ENCODE measurements around the gene SSH3. TPM values are rescaled to one million over a fixed set of nuclear protein-coding genes. Genes with fewer than 3 reads are reported as not detected.
A peak's percentile ranks its signal among the peaks of the same experiment; 100 is the strongest.

SSH3 gene
- total and polyA plus RNA-seq, 2 donors (not counting 1 experiment from before 2014, with no cell fraction given): 6.9 to 15.7 TPM

DNA sequence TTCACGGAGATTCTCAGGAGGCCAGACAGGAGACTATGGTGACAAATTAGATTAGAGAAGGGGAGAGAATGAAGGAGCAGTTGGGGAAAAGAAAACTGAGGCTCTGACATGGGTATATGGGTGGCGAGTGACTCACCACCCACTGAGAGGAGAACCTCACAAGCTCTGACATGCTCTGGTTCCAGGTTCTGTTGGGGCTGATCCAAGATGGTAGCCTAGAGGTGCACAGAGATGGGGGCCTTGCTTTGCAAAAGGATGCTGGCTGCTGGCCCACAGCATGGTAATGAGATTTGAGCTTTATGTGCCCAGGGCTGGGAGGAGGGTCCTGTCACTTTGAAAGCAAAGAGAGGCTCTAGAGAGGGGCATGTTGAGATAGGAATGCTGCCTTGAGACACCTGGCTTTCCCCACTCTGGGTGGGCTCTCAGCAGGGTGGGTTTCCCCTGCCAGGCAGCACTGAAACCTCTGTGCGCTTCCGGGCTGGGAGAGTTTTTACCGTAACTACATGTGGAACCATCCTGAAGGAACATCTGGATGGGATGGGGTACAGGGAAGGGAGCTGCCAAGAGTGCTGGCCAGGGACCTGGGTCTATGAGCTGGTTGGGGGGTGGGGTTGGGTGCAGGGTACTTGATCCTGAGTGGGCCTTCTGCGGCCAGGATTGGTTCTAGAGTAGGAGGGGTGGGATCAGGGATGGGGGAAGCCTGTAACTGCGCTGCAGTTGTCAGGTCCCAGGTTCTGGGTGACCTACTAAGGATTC lies 38.3 kb upstream of the SSH3 start:
- H3K27ac ChIP-seq (ENCODE audit: insufficient read depth, low read length): no peak overlapping the region
- peaks cover 29% of the 10 kb centered on the region for H3K4me1 ChIP-seq (ENCODE audit: control insufficient read depth, extremely low read depth, insufficient read depth, low read length)
- H3K4me2 ChIP-seq (ENCODE audit: extremely low read depth, insufficient read depth, low read length): no peak overlapping the region
- H4K20me1 ChIP-seq (ENCODE audit: control insufficient read depth, extremely low read depth, insufficient read depth, low read length): no peaks in the 10 kb centered on the region
- TF ChIP-seq CTCF (conservative IDR thresholded peaks at IDR 0.05 in 1 of 2, IDR thresholded peaks at IDR 0.05 in 1 of 2; ENCODE audit: low read depth in 1 of 2, low read length in 2 of 2): no peak
- TF ChIP-seq EZH2 (IDR thresholded peaks at IDR 0.05; ENCODE audit: low read length, missing control alignments): no peak
- peaks cover 9% of the 10 kb centered on the region for H3K36me3 ChIP-seq (ENCODE audit: control insufficient read depth, insufficient read depth, low read length)
- H3K79me2 ChIP-seq (ENCODE audit: control insufficient read depth, insufficient read depth, low read length): peaks cover 33% of the 10 kb centered on the region
- no peaks in the 10 kb centered on the region for H3K27me3 ChIP-seq (ENCODE audit: control insufficient read depth, insufficient read depth, low read length)
- no peaks in the 10 kb centered on the region for H3K9me3 ChIP-seq (ENCODE audit: control insufficient read depth, insufficient read depth, low read depth, low read length)
- no peak overlapping the region for H2AFZ ChIP-seq (ENCODE audit: low read length)
- no peak overlapping the region for H3K9ac ChIP-seq (ENCODE audit: insufficient read depth, low read length)
- H3K4me3 ChIP-seq (replicated peaks in 1 of 4; ENCODE audit: control extremely low read depth in 1 of 4, insufficient read depth in 1 of 4, low read depth in 3 of 4, low read length in 4 of 4): no peak overlapping the region
- no peak for DNase-seq (ENCODE audit: low read depth in 2 of 2)

- H3K36me3 ChIP-seq (ENCODE audit: control insufficient read depth, insufficient read depth, low read length): peaks cover 9% of the 10 kb centered on the region
- H3K9me3 ChIP-seq (ENCODE audit: control insufficient read depth, insufficient read depth, low read depth, low read length): no peaks in the 10 kb centered on the region
- no peak overlapping the region for H3K27ac ChIP-seq (ENCODE audit: insufficient read depth, low read length)
- no peak overlapping the region for H3K9ac ChIP-seq (ENCODE audit: insufficient read depth, low read length)
- H4K20me1 ChIP-seq (ENCODE audit: control insufficient read depth, extremely low read depth, insufficient read depth, low read length): no peaks in the 10 kb centered on the region
- peaks cover 34% of the 10 kb centered on the region for H3K4me1 ChIP-seq (ENCODE audit: control insufficient read depth, extremely low read depth, insufficient read depth, low read length)
- peak overlapping the region; percentile 35 for H3K4me2 ChIP-seq (ENCODE audit: extremely low read depth, insufficient read depth, low read length)
- peak overlapping the region; percentile 64 for H2AFZ ChIP-seq (ENCODE audit: low read length)
- H3K79me2 ChIP-seq (ENCODE audit: control insufficient read depth, insufficient read depth, low read length): peaks cover 39% of the 10 kb centered on the region
- TF ChIP-seq EZH2 (IDR thresholded peaks at IDR 0.05; ENCODE audit: low read length, missing control alignments): no peak
- peak; percentile 39 to 53 for TF ChIP-seq CTCF (conservative IDR thresholded peaks at IDR 0.05 in 1 of 2, IDR thresholded peaks at IDR 0.05 in 1 of 2; ENCODE audit: low read depth in 1 of 2, low read length in 2 of 2)
- peak overlapping the region in 2 of 4 experiments; percentile 24 to 39 for H3K4me3 ChIP-seq (replicated peaks in 1 of 4; ENCODE audit: control extremely low read depth in 1 of 4, insufficient read depth in 1 of 4, low read depth in 3 of 4, low read length in 4 of 4)
- DNase-seq (ENCODE audit: low read depth in 2 of 2): peak; percentile 30 to 52
- H3K27me3 ChIP-seq (ENCODE audit: control insufficient read depth, insufficient read depth, low read length): no peaks in the 10 kb centered on the region
Measured at GRCh38 chr11:67265633-67266448, 37.5 kb upstream of the SSH3 start.

Data from fibroblast of lung (primary cell).